ENCODE data around the gene TMEM132C.
"Not testable (repeated sequence)": the region's sequence is repeated elsewhere in the genome, so short reads cannot be mapped to it uniquely, and the experiment has no call there.

Gene TMEM132C

GRCh38 chr12:128571906-128572810 is 305.2 kb downstream of the TMEM132C start:
- DNase-seq: no peak

GRCh38 chr12:128573907-128574306 is 306.9 kb downstream of the TMEM132C start:
- no peak for DNase-seq

GRCh38 chr12:128578045-128578444 is 311.1 kb downstream of the TMEM132C start:
- DNase-seq: no peak

- no peak for DNase-seq
Observed at GRCh38 chr12:128581321-128581761, 314.4 kb downstream of the TMEM132C start.

- no peak for DNase-seq
Observed at GRCh38 chr12:128583453-128583852, 316.5 kb downstream of the TMEM132C start.

GRCh38 chr12:128586451-128587029 is 319.6 kb downstream of the TMEM132C start:
- no peak for DNase-seq

GRCh38 chr12:128587918-128588317 is 320.9 kb downstream of the TMEM132C start:
- DNase-seq: no peak

- DNase-seq: no peak
Observed at GRCh38 chr12:128592220-128592744, 325.3 kb downstream of the TMEM132C start.

GRCh38 chr12:128594521-128594920 is 327.6 kb downstream of the TMEM132C start:
- no peak for DNase-seq

- DNase-seq: no peak
Observed at GRCh38 chr12:128595609-128596008, 328.6 kb downstream of the TMEM132C start.

GRCh38 chr12:128600886-128601285 is 333.9 kb downstream of the TMEM132C start:
- no peak for DNase-seq

- DNase-seq: no peak
Observed at GRCh38 chr12:128603573-128604115, 336.7 kb downstream of the TMEM132C start.

GRCh38 chr12:128604219-128604618 is 337.2 kb downstream of the TMEM132C start:
- DNase-seq: not testable (repeated sequence)

- DNase-seq: no peak
Observed at GRCh38 chr12:128606051-128606450, 339.1 kb downstream of the TMEM132C start.

- no peak for DNase-seq
Observed at GRCh38 chr12:128606538-128606937, 339.6 kb downstream of the TMEM132C start.

- DNase-seq: no peak
Observed at GRCh38 chr12:128606970-128607369, 340.0 kb downstream of the TMEM132C start.

- DNase-seq: no peak
Observed at GRCh38 chr12:128607641-128608040, 340.7 kb downstream of the TMEM132C start.

- no peak for DNase-seq
Observed at GRCh38 chr12:128609861-128610260, 342.9 kb downstream of the TMEM132C start.

GRCh38 chr12:128611736-128612135 is 344.8 kb downstream of the TMEM132C start:
- DNase-seq: no peak

GRCh38 chr12:128612150-128612850 is 345.3 kb downstream of the TMEM132C start:
- DNase-seq: no peak

- no peak for DNase-seq
Observed at GRCh38 chr12:128613837-128614590, 347.0 kb downstream of the TMEM132C start.

- DNase-seq: no peak
Observed at GRCh38 chr12:128617304-128617833, 350.4 kb downstream of the TMEM132C start.
